HepG2 (cell line): Measurements from ENCODE around the gene NCR3LG1.

Experiments used
- CCAR2 ChIP-seq: fragments of 200-400 bp; formaldehyde crosslinking; optimal IDR thresholded peaks from 2 replicates; pipeline ENCODE3; 2018; ENCODE audit warnings: low read depth, mild to moderate bottlenecking, low read length, moderate library complexity
- EEA1 ChIP-seq: sonication (generic); formaldehyde crosslinking; IDR thresholded peaks from 2 replicates; pipeline ENCODE4 v1.5.1; 2020; ENCODE audit warnings: mild to moderate bottlenecking, missing genetic modification reagents, borderline replicate concordance
- SP2 ChIP-seq: sonication (generic); formaldehyde crosslinking; IDR thresholded peaks from 2 replicates; pipeline ENCODE4 v1.5.1; 2020; ENCODE audit warnings: mild to moderate bottlenecking, missing genetic modification reagents
- TAF1 ChIP-seq: sonication (generic); formaldehyde crosslinking; IDR thresholded peaks from 2 replicates; pipeline ENCODE4 v1.4.0; 2020; ENCODE audit warnings: missing genetic modification reagents
- TAF15 ChIP-seq: fragments of 200-400 bp; formaldehyde crosslinking; IDR thresholded peaks from one replicate; pipeline ENCODE4 v1.6.1; 2018; ENCODE audit warnings: mild to moderate bottlenecking, low read depth, low read length; ENCODE audit not compliant: poor library complexity, severe bottlenecking
- TBX3 ChIP-seq: fragments of 450-650 bp; IDR thresholded peaks from 2 replicates; pipeline ENCODE4 v1.6.1; 2017; ENCODE audit warnings: antibody characterized with exemption, mild to moderate bottlenecking, inconsistent platforms, borderline replicate concordance
- TCF7L2 ChIP-seq: IDR thresholded peaks from 2 replicates; pipeline ENCODE4 v1.6.1; 2011; ENCODE audit warnings: mild to moderate bottlenecking, low read depth, low read length, moderate library complexity
- ZC3H4 ChIP-seq: sonication (generic); formaldehyde crosslinking; IDR thresholded peaks from 2 replicates; pipeline ENCODE4 v1.4.0; 2020; ENCODE audit warnings: missing genetic modification reagents, borderline replicate concordance
- ZMYM2 ChIP-seq: sonication (generic); formaldehyde crosslinking; IDR thresholded peaks from 2 replicates; pipeline ENCODE4 v1.8.0; 2022; ENCODE audit warnings: mild to moderate bottlenecking, missing genetic modification reagents
- TF ChIP-seq, protein P1 (sequence below): sonication (generic); formaldehyde crosslinking; IDR thresholded peaks from 2 replicates; pipeline ENCODE4 v1.5.0; 2020; ENCODE audit warnings: mild to moderate bottlenecking, missing genetic modification reagents, moderate library complexity
- TF ChIP-seq, protein P2 (sequence below): sonication (generic); formaldehyde crosslinking; IDR thresholded peaks from 2 replicates; pipeline ENCODE4 v1.9.0; 2022; ENCODE audit warnings: missing genetic modification reagents, mild to moderate bottlenecking, borderline replicate concordance
- TF ChIP-seq, protein P3 (sequence below): sonication (generic); formaldehyde crosslinking; IDR thresholded peaks from 2 replicates; pipeline ENCODE4 v1.5.1; 2020; ENCODE audit warnings: missing genetic modification reagents, mild to moderate bottlenecking, borderline replicate concordance
- TF ChIP-seq, protein P4 (sequence below): sonication (generic); formaldehyde crosslinking; IDR thresholded peaks from one replicate; pipeline ENCODE4 v1.5.1; 2020; ENCODE audit warnings: mild to moderate bottlenecking, missing genetic modification reagents; ENCODE audit errors: not compliant biosample characterization

DNA sequence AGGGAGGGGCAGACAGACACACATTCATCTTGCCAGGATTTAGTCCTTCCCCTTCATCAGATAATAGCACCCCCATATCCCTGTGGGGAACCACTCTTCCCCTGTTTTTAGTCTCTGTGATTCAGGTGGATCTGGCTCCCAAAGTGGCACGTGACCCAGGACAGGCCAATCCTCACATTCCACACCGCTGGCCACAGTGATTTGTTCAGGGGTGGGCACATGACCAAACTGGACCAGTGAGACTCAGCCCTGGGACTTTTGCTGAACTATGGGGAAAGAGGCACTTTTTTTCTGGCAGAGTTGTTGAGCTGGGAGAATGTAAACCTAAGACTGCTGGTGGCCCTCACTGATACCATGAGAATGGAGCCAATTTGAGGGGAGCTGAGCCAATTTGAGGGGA is 56.0 kb downstream of the NCR3LG1 start:
- TF ChIP-seq, protein P1, sequence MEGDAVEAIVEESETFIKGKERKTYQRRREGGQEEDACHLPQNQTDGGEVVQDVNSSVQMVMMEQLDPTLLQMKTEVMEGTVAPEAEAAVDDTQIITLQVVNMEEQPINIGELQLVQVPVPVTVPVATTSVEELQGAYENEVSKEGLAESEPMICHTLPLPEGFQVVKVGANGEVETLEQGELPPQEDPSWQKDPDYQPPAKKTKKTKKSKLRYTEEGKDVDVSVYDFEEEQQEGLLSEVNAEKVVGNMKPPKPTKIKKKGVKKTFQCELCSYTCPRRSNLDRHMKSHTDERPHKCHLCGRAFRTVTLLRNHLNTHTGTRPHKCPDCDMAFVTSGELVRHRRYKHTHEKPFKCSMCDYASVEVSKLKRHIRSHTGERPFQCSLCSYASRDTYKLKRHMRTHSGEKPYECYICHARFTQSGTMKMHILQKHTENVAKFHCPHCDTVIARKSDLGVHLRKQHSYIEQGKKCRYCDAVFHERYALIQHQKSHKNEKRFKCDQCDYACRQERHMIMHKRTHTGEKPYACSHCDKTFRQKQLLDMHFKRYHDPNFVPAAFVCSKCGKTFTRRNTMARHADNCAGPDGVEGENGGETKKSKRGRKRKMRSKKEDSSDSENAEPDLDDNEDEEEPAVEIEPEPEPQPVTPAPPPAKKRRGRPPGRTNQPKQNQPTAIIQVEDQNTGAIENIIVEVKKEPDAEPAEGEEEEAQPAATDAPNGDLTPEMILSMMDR (CRISPR knock-in tag) = no peak
- TF ChIP-seq TAF1 (no peak), TBX3 (no peak), ZC3H4 (CRISPR knock-in tag) (no peak), ZMYM2 (CRISPR knock-in tag) (no peak), TCF7L2 (no peak), EEA1 (CRISPR knock-in tag) (no peak), SP2 (CRISPR knock-in tag) (no peak), CCAR2 (no peak), TAF15 (no peak)
- TF ChIP-seq, protein P2, sequence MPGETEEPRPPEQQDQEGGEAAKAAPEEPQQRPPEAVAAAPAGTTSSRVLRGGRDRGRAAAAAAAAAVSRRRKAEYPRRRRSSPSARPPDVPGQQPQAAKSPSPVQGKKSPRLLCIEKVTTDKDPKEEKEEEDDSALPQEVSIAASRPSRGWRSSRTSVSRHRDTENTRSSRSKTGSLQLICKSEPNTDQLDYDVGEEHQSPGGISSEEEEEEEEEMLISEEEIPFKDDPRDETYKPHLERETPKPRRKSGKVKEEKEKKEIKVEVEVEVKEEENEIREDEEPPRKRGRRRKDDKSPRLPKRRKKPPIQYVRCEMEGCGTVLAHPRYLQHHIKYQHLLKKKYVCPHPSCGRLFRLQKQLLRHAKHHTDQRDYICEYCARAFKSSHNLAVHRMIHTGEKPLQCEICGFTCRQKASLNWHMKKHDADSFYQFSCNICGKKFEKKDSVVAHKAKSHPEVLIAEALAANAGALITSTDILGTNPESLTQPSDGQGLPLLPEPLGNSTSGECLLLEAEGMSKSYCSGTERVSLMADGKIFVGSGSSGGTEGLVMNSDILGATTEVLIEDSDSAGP (CRISPR knock-in tag) = no peak
- TF ChIP-seq, protein P3, sequence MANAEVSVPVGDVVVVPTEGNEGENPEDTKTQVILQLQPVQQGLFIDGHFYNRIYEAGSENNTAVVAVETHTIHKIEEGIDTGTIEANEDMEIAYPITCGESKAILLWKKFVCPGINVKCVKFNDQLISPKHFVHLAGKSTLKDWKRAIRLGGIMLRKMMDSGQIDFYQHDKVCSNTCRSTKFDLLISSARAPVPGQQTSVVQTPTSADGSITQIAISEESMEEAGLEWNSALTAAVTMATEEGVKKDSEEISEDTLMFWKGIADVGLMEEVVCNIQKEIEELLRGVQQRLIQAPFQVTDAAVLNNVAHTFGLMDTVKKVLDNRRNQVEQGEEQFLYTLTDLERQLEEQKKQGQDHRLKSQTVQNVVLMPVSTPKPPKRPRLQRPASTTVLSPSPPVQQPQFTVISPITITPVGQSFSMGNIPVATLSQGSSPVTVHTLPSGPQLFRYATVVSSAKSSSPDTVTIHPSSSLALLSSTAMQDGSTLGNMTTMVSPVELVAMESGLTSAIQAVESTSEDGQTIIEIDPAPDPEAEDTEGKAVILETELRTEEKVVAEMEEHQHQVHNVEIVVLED = no peak
- TF ChIP-seq, protein P4, sequence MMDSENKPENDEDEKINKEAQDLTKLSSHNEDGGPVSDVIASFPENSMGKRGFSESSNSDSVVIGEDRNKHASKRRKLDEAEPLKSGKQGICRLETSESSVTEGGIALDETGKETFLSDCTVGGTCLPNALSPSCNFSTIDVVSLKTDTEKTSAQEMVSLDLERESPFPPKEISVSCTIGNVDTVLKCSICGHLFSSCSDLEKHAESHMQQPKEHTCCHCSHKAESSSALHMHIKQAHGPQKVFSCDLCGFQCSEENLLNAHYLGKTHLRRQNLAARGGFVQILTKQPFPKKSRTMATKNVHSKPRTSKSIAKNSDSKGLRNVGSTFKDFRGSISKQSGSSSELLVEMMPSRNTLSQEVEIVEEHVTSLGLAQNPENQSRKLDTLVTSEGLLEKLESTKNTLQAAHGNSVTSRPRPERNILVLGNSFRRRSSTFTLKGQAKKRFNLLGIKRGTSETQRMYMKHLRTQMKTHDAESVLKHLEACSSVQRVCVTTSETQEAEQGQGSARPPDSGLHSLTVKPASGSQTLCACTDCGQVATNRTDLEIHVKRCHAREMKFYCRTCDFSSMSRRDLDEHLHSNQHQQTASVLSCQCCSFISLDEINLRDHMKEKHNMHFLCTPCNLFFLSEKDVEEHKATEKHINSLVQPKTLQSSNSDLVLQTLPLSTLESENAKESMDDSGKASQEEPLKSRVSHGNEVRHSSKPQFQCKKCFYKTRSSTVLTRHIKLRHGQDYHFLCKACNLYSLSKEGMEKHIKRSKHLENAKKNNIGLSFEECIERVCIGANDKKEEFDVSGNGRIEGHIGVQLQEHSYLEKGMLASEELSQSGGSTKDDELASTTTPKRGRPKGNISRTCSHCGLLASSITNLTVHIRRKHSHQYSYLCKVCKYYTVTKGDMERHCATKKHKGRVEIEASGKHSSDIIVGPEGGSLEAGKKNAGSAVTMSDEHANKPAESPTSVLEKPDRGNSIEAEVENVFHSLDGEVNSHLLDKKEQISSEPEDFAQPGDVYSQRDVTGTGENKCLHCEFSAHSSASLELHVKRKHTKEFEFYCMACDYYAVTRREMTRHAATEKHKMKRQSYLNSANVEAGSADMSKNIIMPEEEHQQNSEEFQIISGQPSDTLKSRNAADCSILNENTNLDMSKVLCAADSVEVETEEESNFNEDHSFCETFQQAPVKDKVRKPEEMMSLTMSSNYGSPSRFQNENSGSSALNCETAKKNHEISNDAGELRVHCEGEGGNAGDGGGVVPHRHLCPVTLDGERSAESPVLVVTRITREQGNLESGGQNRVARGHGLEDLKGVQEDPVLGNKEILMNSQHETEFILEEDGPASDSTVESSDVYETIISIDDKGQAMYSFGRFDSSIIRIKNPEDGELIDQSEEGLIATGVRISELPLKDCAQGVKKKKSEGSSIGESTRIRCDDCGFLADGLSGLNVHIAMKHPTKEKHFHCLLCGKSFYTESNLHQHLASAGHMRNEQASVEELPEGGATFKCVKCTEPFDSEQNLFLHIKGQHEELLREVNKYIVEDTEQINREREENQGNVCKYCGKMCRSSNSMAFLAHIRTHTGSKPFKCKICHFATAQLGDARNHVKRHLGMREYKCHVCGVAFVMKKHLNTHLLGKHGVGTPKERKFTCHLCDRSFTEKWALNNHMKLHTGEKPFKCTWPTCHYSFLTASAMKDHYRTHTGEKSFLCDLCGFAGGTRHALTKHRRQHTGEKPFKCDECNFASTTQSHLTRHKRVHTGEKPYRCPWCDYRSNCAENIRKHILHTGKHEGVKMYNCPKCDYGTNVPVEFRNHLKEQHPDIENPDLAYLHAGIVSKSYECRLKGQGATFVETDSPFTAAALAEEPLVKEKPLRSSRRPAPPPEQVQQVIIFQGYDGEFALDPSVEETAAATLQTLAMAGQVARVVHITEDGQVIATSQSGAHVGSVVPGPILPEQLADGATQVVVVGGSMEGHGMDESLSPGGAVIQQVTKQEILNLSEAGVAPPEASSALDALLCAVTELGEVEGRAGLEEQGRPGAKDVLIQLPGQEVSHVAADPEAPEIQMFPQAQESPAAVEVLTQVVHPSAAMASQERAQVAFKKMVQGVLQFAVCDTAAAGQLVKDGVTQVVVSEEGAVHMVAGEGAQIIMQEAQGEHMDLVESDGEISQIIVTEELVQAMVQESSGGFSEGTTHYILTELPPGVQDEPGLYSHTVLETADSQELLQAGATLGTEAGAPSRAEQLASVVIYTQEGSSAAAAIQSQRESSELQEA = no peak
